ENCODE measurements around the gene ESD.

The ESD gene

DNA sequence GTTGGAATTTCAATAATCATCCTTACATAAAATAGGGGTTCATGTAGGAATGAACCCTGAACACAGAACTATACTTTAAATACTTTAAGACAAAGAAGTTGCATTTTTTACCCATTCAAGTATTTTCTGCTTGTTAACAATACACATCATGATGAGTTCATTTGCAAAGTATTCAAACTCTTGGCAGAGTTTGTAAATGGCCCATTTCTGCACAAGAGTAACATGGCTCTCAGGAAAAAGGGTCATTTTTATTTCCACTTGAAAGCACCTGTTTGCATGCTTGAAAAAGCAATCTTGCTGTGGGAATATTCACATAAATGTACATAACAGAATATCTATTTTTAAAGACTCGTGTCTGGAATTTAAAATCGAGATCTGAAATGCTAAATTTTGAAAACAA, 18.1 kb downstream of the ESD start:
- CTCF ChIA-PET, result no interaction called here

DNA sequence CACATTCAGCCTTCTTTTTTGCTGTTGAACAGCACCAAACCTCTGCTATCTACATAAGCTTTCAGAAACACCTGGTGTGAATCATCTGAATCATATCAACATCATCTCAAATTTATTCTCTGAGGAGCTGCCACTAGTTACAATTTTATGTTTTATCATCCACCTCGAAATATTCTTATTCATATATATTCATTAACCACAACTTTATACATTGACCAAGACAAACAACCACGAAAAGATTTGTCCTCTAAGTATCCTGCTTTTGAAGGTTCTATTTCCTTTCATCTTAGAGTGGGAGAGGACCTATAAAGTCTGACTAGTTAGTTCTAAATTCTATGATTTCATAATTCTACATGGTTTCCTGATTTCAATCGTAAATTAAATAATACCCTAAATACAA, 18.9 kb downstream of the ESD start:
- no peaks in the 10 kb centered on the region for H3K4me1 ChIP-seq (ENCODE audit: control insufficient read depth, insufficient read depth, low read length)
- H3K9me3 ChIP-seq (ENCODE audit: control insufficient read depth, insufficient read depth, low read depth, low read length), result no peaks in the 10 kb centered on the region
- peaks cover 27 to 88% of the 10 kb centered on the region in 2 experiments; a peak in 2 of 3 replicates for H3K36me3 ChIP-seq (ENCODE audit: control insufficient read depth in 2 of 2, insufficient read depth in 1 of 2, low read length in 2 of 2)
- no peak for TF ChIP-seq BCL11B (tag by site-specific recombination; IDR thresholded peaks at IDR 0.05; ENCODE audit: low read depth)
- no peak for TF ChIP-seq MEIS1 (CRISPR knock-in tag; IDR thresholded peaks at IDR 0.05; ENCODE audit: borderline replicate concordance)
- TF ChIP-seq IKZF3 (tag by site-specific recombination; IDR thresholded peaks at IDR 0.05), result no peak
- TF ChIP-seq ZNF558 (tag by site-specific recombination; IDR thresholded peaks at IDR 0.05), result no peak
- no peak for TF ChIP-seq ZNF169 (tag by site-specific recombination; IDR thresholded peaks at IDR 0.05)
- TF ChIP-seq BCL11A (tag by site-specific recombination; IDR thresholded peaks at IDR 0.05; ENCODE audit: low read depth), result no peak
- TF ChIP-seq, protein P1, sequence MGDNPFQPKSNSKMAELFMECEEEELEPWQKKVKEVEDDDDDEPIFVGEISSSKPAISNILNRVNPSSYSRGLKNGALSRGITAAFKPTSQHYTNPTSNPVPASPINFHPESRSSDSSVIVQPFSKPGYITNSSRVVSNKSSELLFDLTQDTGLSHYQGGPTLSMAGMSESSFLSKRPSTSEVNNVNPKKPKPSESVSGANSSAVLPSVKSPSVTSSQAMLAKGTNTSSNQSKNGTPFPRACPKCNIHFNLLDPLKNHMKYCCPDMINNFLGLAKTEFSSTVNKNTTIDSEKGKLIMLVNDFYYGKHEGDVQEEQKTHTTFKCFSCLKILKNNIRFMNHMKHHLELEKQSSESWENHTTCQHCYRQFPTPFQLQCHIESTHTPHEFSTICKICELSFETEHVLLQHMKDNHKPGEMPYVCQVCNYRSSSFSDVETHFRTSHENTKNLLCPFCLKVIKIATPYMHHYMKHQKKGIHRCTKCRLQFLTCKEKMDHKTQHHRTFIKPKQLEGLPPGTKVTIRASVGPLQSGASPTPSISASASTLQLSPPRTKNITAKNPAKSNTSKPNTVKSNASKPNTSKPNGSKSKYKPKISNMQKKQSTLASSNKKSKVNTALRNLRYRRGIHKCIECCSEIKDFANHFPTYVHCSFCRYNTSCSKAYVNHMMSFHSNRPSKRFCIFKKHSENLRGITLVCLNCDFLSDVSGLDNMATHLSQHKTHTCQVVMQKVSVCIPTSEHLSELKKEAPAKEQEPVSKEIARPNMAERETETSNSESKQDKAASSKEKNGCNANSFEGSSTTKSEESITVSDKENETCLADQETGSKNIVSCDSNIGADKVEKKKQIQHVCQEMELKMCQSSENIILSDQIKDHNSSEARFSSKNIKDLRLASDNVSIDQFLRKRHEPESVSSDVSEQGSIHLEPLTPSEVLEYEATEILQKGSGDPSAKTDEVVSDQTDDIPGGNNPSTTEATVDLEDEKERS (tag by site-specific recombination; IDR thresholded peaks at IDR 0.05), result no peak
- TF ChIP-seq ZNF600 (tag by site-specific recombination; IDR thresholded peaks at IDR 0.05), result no peak
- TF ChIP-seq ZNF157 (tag by site-specific recombination; IDR thresholded peaks at IDR 0.05), result no peak
- no peak for TF ChIP-seq ZNF335 (tag by site-specific recombination; conservative IDR thresholded peaks at IDR 0.05)
- TF ChIP-seq ZNF843 (tag by site-specific recombination; IDR thresholded peaks at IDR 0.05), result no peak
- H3K27ac ChIP-seq (ENCODE audit: extremely low read depth, low read depth, low read length), result no peak overlapping the region
- H3K4me3 ChIP-seq (ENCODE audit: low read depth, low read length), result no peak overlapping the region
- ChIA-PET CTCF (no interaction called here), POLR2A (no interaction called here)

More for the DNA sequence above, 18.1 kb downstream of the ESD start:
- no peaks in the 10 kb centered on the region for H3K4me1 ChIP-seq (ENCODE audit: control insufficient read depth, insufficient read depth, low read length)
- peaks cover 31 to 87% of the 10 kb centered on the region in 2 experiments; a peak in 2 of 3 replicates for H3K36me3 ChIP-seq (ENCODE audit: control insufficient read depth in 2 of 2, insufficient read depth in 1 of 2, low read length in 2 of 2)
- TF ChIP-seq ZNF624 (tag by site-specific recombination; IDR thresholded peaks at IDR 0.05) (no peak), ZNF114 (tag by site-specific recombination; IDR thresholded peaks at IDR 0.05) (no peak), ZNF701 (tag by site-specific recombination; IDR thresholded peaks at IDR 0.05) (no peak), ZNF561 (tag by site-specific recombination; IDR thresholded peaks at IDR 0.05; ENCODE audit: borderline replicate concordance) (no peak), ZNF501 (tag by site-specific recombination; IDR thresholded peaks at IDR 0.05) (no peak), ZNF664 (tag by site-specific recombination; IDR thresholded peaks at IDR 0.05) (no peak), GLI2 (tag by site-specific recombination; IDR thresholded peaks at IDR 0.05; ENCODE audit: borderline replicate concordance, low read depth) (no peak), GFI1B (tag by site-specific recombination; IDR thresholded peaks at IDR 0.05) (no peak), ZNF544 (tag by site-specific recombination; IDR thresholded peaks at IDR 0.05) (no peak), ZNF785 (tag by site-specific recombination; IDR thresholded peaks at IDR 0.05) (no peak)
- TF ChIP-seq, protein P2, sequence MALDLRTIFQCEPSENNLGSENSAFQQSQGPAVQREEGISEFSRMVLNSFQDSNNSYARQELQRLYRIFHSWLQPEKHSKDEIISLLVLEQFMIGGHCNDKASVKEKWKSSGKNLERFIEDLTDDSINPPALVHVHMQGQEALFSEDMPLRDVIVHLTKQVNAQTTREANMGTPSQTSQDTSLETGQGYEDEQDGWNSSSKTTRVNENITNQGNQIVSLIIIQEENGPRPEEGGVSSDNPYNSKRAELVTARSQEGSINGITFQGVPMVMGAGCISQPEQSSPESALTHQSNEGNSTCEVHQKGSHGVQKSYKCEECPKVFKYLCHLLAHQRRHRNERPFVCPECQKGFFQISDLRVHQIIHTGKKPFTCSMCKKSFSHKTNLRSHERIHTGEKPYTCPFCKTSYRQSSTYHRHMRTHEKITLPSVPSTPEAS (tag by site-specific recombination; IDR thresholded peaks at IDR 0.05), result no peak
- TF ChIP-seq, protein P3, sequence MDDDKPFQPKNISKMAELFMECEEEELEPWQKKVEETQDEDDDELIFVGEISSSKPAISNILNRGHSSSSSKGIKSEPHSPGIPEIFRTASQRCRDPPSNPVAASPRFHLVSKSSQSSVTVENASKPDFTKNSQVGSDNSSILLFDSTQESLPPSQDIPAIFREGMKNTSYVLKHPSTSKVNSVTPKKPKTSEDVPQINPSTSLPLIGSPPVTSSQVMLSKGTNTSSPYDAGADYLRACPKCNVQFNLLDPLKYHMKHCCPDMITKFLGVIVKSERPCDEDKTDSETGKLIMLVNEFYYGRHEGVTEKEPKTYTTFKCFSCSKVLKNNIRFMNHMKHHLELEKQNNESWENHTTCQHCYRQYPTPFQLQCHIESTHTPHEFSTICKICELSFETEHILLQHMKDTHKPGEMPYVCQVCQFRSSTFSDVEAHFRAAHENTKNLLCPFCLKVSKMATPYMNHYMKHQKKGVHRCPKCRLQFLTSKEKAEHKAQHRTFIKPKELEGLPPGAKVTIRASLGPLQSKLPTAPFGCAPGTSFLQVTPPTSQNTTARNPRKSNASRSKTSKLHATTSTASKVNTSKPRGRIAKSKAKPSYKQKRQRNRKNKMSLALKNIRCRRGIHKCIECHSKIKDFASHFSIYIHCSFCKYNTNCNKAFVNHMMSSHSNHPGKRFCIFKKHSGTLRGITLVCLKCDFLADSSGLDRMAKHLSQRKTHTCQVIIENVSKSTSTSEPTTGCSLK (tag by site-specific recombination; IDR thresholded peaks at IDR 0.05), result no peak
- H3K27ac ChIP-seq (ENCODE audit: extremely low read depth, low read depth, low read length), result no peak overlapping the region
- H3K9me3 ChIP-seq (ENCODE audit: control insufficient read depth, insufficient read depth, low read depth, low read length), result no peaks in the 10 kb centered on the region
- POLR2A ChIA-PET, result no interaction called here
- no peak overlapping the region for H3K4me3 ChIP-seq (ENCODE audit: low read depth, low read length)

Measured in HEK293 (cell line).